HG03439 (cell line): ENCODE data around the gene KCND2.
A peak's percentile ranks its signal among the peaks of the same experiment; 100 is the strongest.

Source experiments
- ATAC-seq: cut with Tn5 transposase; IDR thresholded peaks from one replicate; pipeline ENCODE4 v1.9.1; 2021; ENCODE audit warnings: mild to moderate bottlenecking, moderate library complexity; ENCODE audit not compliant: unreplicated experiment

The KCND2 gene

GRCh38 chr7:120307991-120308545 is 35.1 kb downstream of the KCND2 start:
- ATAC-seq, result no peak

- ATAC-seq, result no peak
These were observed 38.2 kb downstream of the KCND2 start for GRCh38 chr7:120311028-120311788.

- no peak for ATAC-seq
These were observed 47.4 kb downstream of the KCND2 start for GRCh38 chr7:120320218-120320961.

- ATAC-seq, result no peak
These were observed 54.1 kb downstream of the KCND2 start for GRCh38 chr7:120327054-120327453.

DNA sequence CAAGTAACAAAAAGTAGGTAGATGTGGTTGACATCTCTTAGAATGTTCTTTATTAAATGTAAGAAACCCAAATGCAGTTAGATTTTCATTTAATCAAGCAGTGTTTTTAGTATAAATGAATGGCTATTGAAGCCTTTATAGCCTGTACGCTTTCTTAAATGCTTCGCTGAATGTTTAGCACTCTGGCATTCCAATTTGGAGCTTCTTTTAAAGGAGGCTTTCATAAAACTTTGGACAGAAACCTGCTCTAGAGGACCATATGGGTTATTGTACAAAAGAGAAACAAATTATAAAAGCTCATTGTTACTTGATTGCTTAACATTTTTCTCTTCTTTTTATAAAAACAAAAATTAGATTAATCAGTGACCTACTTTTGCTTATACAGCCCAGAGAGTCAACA is 59.5 kb downstream of the KCND2 start:
- no peak for ATAC-seq

DNA sequence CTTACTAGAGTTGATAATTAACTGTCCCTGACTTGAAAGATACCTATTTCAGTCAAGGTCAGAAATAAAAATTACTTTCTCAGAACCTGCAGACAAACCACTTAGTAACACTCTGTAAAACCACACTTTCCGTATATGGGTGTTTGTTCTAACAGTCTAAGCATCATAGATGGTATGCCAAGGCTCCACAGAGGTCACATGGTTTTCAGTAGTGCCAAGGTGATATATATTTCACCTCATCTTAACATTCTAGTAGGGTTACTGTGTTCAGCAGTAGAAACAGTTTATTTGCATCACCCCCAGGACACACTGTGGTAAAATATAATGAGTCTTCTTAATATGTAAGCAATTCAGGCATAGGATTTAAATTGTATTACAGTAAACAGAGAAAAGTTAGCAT is 61.5 kb downstream of the KCND2 start:
- peak; percentile 90 for ATAC-seq

DNA sequence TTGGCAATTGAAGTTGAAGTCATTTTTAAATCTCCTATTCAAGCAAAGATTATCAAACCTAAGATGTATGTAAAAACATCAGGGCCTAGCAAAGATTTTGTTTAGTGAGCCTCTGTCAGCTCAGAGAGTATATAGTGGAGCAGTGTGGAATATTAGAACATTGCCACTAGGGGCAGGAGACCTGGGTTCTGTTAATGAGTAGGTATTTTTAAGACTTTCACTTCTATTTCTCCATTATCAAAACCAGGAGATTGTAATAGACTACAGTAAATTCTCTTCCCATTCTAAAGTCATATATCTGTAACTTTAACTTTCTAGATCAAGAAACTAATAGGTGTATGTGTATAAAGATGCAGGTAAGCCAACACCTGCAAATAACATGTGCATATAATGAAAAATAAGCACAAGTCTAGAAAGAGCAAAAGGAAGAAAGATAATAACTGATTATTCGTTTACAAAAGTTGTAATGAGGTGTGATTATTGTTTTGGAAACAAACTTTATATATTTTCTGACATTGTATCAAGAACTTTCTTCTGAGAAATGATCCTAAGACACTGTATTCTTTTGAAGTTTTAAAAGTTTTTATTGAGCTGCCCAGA is 64.4 kb downstream of the KCND2 start:
- ATAC-seq, result no peak

DNA sequence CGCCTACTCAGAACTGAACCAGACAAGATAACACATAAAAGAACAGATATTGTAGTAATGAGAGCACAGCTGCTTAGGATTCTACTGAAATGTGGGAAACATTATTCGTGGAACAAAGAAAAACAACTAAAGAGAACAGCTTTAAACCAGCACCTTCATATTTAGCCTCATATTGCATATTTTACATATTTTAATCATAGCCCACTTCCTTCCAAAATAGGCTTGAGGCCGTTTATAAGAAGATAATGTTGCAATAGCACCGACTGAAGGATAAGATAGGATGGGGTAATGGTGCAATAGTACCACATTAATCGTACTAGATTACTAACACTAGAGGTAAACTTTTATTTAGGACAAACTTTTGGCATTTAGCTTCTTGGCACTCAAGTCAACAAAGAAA is 71.3 kb downstream of the KCND2 start:
- no peak for ATAC-seq

DNA sequence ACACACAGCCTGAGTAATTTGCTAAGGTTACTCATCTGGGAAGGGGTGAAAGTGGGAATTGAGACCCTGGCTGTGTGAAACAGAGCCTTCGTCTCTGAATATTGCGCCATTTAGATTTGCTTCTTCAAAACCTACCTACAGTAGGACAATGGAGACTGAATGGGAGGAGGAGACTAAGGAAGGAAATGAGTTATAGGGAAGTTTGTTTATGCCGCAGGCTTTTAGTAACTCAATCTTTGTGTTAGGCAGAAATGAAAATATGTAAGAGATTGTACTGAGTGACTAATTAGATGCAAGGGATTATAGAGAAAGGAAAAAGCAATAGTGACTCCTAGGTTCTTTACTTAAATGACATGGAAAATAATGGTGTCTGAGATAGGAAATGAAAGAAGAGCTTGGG is 80.2 kb downstream of the KCND2 start:
- no peak for ATAC-seq

GRCh38 chr7:120360918-120361317 is 87.9 kb downstream of the KCND2 start:
- ATAC-seq, result peak; percentile 91

GRCh38 chr7:120363414-120363813 is 90.4 kb downstream of the KCND2 start:
- ATAC-seq, result no peak

- no peak for ATAC-seq
These were observed 98.0 kb downstream of the KCND2 start for GRCh38 chr7:120370954-120371353.

GRCh38 chr7:120373174-120373573 is 100.2 kb downstream of the KCND2 start:
- ATAC-seq, result no peak

DNA sequence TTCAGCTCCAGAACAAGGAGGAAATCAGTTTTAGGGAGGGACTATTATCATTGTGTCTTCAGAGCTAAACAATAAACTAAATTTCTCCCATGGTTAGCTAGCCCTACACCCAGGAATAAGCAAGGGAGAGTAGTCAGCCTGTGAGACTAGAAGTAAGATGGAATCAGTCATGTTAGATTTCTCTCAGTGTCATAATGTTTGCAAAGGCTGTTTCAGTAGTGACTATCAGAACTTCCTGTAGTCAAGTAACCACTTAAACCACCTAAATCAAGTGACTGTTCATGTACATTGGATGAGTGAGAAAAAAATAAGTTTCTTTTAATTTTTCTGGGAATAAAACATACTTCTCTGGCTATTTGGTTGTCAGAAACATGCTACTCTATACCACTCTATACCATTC is 121.6 kb downstream of the KCND2 start:
- ATAC-seq, result no peak

GRCh38 chr7:120395526-120396019 is 122.6 kb downstream of the KCND2 start:
- ATAC-seq, result peak; percentile 91

DNA sequence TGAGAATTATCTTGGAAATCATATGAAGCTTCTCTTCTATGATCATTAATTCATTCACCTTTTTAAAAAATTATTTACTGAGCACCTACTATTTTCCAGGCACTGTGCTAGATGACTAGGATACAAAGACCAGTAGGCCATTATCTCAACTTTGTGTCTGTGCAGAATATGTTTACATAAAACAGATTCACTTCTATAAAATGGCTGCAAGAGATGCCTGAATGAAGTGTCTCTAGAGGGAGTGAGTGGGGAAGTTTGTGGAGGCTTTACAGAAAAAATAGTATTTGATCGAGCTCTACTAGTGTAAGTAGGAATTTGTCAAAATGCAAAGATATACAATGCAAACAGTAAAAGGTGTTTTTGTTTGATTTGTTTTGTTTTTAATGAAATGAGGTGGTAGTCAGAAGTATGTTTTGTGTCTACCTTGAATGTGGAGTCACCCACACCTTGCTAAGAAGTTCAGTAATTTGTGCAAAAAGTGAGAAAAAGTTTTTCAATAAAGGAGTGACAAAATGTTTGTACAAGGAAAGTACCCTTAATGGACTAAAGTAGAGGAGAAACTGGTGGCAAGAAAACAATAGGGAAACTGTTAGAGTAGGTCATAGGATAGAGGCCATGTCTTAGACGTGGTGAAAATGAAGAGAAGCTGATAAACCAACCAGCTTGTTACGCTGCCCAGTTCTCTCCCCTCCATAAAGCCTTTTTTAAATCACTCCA is 125.5 kb downstream of the KCND2 start:
- no peak for ATAC-seq

DNA sequence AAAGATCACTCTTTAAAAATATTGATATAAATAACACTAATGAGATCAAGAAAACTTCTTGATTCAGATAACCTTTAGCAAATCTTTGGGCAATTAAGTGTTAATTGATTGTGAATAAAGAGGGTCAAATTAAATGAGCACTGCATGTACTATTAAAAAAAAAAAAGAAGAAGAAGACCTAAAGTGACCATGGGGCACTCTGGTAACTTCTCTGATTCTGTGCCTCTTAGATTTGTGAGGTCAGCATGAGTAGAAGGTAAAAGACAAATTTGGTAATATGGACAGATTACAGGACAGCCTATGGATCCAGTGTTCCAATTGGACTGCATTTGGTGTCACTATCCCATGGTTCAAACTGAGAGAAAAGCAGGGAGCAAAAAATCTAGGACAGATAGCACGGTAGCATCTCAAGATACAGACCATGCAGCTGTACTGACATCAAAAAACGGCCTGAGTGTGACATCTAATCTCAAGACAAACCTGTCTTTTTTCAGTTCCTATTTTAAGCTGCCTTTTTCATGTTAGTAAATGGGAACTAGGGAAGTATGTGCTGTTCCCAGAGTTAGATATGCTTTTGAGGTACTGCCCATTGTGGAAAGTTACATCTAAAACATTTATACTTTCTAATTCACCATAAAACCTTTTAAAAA is 128.0 kb downstream of the KCND2 start:
- ATAC-seq, result peak; percentile 23

GRCh38 chr7:120402079-120402767 is 129.2 kb downstream of the KCND2 start:
- ATAC-seq, result peak; percentile 51

GRCh38 chr7:120402801-120403200 is 129.8 kb downstream of the KCND2 start:
- no peak for ATAC-seq

DNA sequence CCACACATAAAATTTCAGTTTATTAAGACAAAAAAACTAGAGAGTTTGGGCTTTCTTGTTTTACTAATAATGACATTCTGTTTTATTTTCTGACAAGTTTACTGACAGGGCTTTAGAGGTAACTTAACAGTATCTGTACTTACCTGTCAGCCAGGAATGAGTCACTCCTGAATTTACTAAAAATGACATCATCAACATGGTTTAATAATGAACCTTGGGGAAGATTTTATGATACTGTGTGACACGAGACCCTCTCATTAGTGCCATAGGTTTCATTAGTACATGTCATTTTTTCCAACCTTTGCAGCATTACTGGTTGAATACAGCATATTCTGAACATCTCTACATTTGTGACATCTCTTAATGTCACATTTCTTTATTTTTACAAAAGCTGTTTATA is 131.1 kb downstream of the KCND2 start:
- peak; percentile 56 for ATAC-seq
